ENCODE data around the gene RBM18.

DNA sequence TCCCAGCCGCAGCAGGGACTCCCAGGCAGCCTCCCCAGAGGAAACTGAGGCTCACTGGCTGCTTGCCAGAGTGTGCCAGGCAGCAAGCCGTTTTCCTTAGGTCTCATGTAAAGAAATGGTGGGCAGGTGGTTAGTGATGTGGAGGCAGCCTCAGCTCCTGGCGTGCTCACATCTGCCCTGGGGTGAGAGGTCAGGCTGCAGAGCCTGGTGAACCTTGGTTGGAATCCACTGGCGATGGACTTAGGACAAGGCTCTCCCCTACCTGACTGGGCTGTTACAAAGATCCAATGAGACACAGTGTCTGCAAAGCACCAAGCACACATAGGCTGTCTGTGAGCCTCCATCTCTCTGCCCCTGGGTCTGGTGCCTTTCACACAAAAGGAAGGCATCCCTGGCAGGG lies 66.8 kb downstream of the RBM18 start:
- TF ChIP-seq, protein P1, sequence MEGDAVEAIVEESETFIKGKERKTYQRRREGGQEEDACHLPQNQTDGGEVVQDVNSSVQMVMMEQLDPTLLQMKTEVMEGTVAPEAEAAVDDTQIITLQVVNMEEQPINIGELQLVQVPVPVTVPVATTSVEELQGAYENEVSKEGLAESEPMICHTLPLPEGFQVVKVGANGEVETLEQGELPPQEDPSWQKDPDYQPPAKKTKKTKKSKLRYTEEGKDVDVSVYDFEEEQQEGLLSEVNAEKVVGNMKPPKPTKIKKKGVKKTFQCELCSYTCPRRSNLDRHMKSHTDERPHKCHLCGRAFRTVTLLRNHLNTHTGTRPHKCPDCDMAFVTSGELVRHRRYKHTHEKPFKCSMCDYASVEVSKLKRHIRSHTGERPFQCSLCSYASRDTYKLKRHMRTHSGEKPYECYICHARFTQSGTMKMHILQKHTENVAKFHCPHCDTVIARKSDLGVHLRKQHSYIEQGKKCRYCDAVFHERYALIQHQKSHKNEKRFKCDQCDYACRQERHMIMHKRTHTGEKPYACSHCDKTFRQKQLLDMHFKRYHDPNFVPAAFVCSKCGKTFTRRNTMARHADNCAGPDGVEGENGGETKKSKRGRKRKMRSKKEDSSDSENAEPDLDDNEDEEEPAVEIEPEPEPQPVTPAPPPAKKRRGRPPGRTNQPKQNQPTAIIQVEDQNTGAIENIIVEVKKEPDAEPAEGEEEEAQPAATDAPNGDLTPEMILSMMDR (IDR thresholded peaks at IDR 0.05): no peak
- TF ChIP-seq EP300 (IDR thresholded peaks at IDR 0.05) (no peak), POLR2A (IDR thresholded peaks at IDR 0.05) (no peak)
